Measurements from ENCODE around the gene PNPO.
A peak's percentile ranks its signal among the peaks of the same experiment; 100 is the strongest.
"Not testable (repeated sequence)": the region's sequence is repeated elsewhere in the genome, so short reads cannot be mapped to it uniquely, and the experiment has no call there.

Gene PNPO

GRCh38 chr17:47975189-47975822 lies 33.9 kb downstream of the PNPO start:
- no peak for DNase-seq (ENCODE audit: low read depth in 3 of 3)

DNA sequence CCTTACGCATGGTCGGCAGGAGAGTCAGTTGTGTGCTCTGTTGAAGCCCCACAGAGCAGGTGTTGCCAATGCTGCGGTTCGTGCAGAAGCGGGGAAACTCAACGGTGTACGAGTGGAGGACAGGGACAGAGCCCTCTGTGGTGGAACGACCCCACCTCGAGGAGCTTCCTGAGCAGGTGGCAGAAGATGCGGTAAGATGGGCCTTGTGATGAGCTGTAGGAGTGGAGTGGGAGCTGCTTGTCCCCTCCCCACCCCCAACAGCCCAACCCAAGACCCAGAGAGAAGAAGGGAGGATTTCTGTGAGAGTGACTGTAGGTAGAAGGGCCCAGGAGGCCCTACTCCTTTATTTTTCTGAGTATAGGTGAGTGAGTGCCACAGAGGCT lies 34.4 kb downstream of the PNPO start:
- DNase-seq (ENCODE audit: low read depth in 3 of 3): no peak

GRCh38 chr17:47978324-47978723 lies 37.0 kb downstream of the PNPO start:
- DNase-seq (ENCODE audit: low read depth in 3 of 3): peak in 2 of 3 experiments; percentile 9 to 28

GRCh38 chr17:47980541-47980940 lies 39.2 kb downstream of the PNPO start:
- no peak for DNase-seq (ENCODE audit: low read depth in 3 of 3)

- DNase-seq (ENCODE audit: low read depth in 3 of 3): no peak
Measured at GRCh38 chr17:47981462-47981861, 40.1 kb downstream of the PNPO start.

GRCh38 chr17:47982091-47982617 lies 40.8 kb downstream of the PNPO start:
- DNase-seq (ENCODE audit: low read depth in 3 of 3): no peak

DNA sequence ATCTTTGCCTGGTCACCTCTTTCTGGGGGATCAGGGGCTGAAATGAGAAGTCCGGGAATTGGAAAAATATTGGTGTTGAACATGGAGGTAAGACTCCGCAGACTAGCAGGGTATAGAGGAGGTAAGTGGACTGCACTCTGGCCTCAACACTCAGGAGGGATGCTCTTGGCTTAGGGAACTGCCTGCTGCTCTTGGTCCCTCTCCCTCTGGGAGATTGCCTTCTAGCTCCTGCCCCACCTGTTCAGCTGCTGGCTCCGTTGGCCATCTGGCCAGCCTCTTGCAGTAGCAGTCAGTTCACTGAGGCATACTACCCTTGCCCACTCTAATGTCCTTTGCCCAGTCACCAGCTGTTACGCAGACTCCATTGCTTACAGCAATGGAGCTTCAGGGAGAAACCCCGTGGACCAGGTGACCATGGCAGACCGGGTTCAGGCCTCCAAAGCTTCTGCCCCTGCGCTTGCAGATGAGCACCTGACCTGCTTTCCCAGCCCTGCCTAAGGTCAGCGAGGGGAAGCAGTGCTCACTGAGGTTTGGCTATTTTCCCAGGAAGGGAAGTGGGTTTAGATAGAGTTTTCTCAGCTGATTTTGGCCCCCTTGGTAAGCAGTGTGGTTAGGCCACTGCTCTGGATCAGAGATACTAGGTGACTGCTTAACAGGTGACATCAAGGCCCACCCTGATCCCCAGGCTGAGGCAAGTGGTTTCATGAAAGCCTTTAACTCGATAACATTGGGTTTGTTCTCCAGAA lies 41.4 kb downstream of the PNPO start:
- no peak for DNase-seq (ENCODE audit: low read depth in 3 of 3)

GRCh38 chr17:47983492-47984223 lies 42.3 kb downstream of the PNPO start:
- no peak for DNase-seq (ENCODE audit: low read depth in 3 of 3)

DNA sequence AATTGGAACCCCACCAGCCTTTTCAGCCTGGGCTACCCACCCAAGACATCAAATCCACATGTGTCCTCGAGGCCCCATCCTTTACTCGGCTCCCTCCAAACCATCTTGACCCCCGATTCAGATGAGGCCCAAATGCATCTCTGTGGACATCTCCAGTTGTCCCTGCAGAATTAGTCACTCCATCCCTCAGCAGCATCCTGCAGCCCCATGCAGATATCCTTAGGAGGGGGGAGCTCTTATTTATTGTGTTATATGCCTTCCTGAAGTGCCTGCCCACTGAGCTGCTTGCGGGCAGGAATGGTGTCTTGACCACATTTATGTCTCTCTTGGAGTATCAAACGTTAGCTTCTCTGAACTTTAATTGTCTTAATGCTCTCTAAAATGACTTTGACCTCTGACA lies 45.1 kb downstream of the PNPO start:
- no peak for DNase-seq (ENCODE audit: low read depth in 3 of 3)

- no peak for DNase-seq (ENCODE audit: low read depth in 3 of 3)
Measured at GRCh38 chr17:47987240-47987835, 46.0 kb downstream of the PNPO start.

DNA sequence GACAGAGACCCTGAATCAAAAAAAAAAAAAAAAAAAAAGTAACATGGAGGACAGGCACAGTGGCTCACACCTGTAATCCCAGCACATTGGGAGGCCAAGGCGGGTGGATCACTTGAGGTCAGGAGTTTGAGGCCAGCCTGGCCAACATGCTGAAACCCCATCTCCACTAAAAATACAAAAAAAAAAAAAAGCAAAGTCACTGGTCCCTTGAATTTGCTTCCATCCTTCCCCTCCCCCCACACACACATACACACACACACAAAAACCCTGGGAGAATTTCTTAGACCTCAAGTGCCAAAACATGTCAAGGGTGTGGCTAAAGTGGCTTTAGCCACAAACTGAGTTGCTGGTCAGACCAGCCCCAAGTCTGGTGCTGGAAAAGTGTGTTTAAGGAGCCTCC lies 47.1 kb downstream of the PNPO start:
- not testable (repeated sequence) for DNase-seq (ENCODE audit: low read depth in 3 of 3)

DNA sequence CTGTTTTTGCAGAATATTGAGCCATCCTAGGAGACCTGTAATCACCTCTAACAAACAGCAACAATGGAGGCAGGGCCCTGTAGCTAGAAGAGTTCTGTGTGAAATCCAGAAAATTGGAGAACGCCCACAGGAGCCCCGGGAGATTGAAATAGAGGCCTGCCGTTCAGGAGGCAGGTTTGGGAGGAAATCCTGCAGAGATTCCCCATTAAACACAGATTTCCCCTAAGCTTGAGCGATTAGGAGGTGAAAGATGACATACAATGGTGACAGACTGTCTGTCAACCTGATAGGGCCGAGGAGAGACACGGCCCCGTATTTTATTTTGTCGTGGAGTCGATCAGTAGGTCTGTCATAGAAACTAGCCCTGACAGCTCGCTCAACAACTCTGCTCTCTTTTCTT lies 47.8 kb downstream of the PNPO start:
- no peak for DNase-seq (ENCODE audit: low read depth in 3 of 3)

DNA sequence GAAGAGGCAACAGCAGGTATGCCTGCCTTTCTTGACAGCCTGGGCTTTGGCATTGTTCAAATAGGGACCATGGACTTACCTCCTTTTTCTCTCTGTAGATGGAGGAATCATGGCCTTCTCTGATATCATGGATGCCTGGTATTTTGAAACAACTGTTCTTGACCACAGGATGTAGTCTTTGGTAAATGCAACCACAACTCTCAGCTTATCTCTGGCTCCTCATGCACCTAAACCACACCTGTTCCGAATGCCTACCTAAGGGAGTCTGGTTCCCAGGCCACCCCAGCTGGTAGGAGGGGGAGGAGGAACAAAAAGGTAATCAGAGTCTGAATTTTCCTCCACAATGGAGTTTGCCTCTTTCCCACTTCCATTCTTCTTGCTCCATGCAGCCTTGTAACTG lies 48.3 kb downstream of the PNPO start:
- DNase-seq (ENCODE audit: low read depth in 3 of 3): no peak

- DNase-seq (ENCODE audit: low read depth in 3 of 3): no peak
Measured at GRCh38 chr17:47990962-47991731, 49.8 kb downstream of the PNPO start.

GRCh38 chr17:47992216-47992615 lies 50.8 kb downstream of the PNPO start:
- DNase-seq (ENCODE audit: low read depth in 3 of 3): no peak

GRCh38 chr17:47993031-47993564 lies 51.7 kb downstream of the PNPO start:
- no peak for DNase-seq (ENCODE audit: low read depth in 3 of 3)

- DNase-seq (ENCODE audit: low read depth in 3 of 3): no peak
Measured at GRCh38 chr17:47993964-47994363, 52.6 kb downstream of the PNPO start.

GRCh38 chr17:47994724-47995123 lies 53.4 kb downstream of the PNPO start:
- no peak for DNase-seq (ENCODE audit: low read depth in 3 of 3)

DNA sequence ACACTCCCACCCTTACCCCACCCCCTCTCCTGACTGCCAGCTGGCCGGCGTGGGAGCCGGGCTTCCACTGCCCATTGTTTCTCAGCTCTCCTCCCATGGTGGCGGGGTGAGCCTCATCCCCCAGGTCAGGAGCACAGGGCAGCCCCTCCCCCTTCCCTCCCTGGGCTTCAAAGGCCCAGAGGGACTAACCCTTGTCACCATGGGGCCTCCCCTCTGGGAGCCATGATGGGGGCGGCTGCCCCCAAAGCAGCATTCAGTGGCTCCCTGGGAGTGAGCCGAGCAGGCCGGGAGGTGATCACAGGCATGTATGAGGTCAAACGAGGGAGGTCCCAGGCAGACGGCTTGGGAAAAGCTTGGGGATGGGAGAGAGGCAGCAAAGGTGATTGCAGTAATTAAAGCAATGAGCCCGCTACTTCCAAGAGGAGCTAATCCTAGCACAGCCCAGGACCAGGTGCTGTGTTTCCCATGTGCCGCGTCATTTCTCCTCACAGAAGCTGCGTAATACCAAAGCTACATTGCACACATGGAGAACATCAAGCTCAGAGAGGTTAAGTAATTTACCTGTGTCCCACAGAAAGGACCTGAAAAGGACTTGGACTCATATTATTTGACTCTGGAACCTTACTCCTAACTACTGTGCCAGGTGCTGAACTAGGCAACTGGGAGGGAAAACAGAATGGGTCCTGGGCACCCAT lies 54.0 kb downstream of the PNPO start:
- DNase-seq (ENCODE audit: low read depth in 3 of 3): no peak

DNA sequence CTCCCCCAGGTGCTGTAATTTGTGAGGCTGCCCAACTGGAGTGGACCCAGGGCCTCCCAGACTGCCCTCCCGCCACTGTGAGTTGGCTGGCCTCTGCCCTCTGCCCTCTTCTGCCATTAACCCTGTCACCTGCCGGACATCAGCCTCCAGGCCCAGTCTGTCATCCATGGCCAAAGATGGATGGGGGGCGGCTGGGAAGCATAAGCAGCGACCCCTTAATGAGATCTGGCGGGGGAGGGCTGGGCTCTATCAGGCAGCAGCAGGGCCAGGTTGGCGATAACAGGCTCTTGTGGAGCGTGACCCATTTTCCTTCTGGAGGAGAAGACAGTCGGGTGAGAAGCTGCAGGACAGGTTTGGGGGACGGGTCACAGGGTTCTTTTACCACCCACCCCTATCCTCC lies 54.8 kb downstream of the PNPO start:
- no peak for DNase-seq (ENCODE audit: low read depth in 3 of 3)

DNA sequence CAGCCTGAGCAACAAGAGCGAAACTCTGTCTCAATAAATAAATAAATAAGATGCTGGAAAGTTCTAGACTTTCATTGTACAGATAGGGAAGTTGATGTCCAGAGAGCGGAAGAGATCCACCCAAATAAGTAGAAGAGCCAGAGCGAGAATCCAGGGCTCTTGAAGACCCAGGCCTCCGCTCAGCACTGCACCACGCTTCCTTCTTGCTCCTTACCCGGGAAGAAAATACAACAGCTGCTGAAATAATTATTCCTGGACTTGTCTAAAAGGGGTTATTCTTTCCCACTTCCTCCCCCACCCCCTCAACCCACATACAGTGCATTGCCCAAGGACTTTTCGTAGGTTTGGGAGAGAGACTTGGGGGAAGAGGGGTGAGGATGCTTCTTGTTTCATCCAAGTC lies 56.2 kb downstream of the PNPO start:
- DNase-seq (ENCODE audit: low read depth in 3 of 3): no peak
